SU-DHL-6 (cell line): ENCODE data around the gene STX5.
"Not testable (repeated sequence)": the region's sequence is repeated elsewhere in the genome, so short reads cannot be mapped to it uniquely, and the experiment has no call there.

ENCODE experiments used
- H2AFZ ChIP-seq: fragments of 200-600 bp; sonication (generic); 2 replicates; pipeline ENCODE4 v1.6.1; 2014; ENCODE audit warnings: low read depth, mild to moderate bottlenecking, moderate library complexity, mixed read lengths, antibody characterized with exemption, low read length; ENCODE audit not compliant: severe bottlenecking
- H3F3A ChIP-seq: fragments of 200-600 bp; shearing (Covaris generic); 2 replicates; pipeline ENCODE4 v1.6.0; 2016; ENCODE audit warnings: antibody characterized with exemption, mild to moderate bottlenecking; ENCODE audit not compliant: insufficient read depth
- H3K27ac ChIP-seq: fragments of 200-600 bp; sonication (generic); 2 replicates; pipeline ENCODE4 v1.5.1; 2016; ENCODE audit warnings: low read depth, mild to moderate bottlenecking, low read length, moderate library complexity, mixed read lengths
- H3K27me3 ChIP-seq: fragments of 200-600 bp; sonication (generic), shearing (Covaris generic); 2 replicates; pipeline ENCODE4 v1.6.0; 2014; ENCODE audit warnings: mild to moderate bottlenecking, low read length
- H3K36me3 ChIP-seq: fragments of 200-600 bp; sonication (generic); 2 replicates; pipeline ENCODE4 v1.6.1; 2014; ENCODE audit warnings: mild to moderate bottlenecking, low read length, mixed read lengths
- H3K4me2 ChIP-seq: fragments of 300-600, 200-600 bp; shearing (Covaris generic), sonication (generic); 2 replicates; pipeline ENCODE4 v1.6.0; 2014; ENCODE audit warnings: low read length, low read depth, mild to moderate bottlenecking; ENCODE audit not compliant: poor library complexity, severe bottlenecking
- H3K4me3 ChIP-seq: fragments of 200-600 bp; sonication (generic); 2 replicates; pipeline ENCODE4 v1.5.1; 2014; ENCODE audit warnings: antibody characterized with exemption, low read length, mild to moderate bottlenecking, mixed read lengths; ENCODE audit not compliant: insufficient read depth, poor library complexity, severe bottlenecking
- H3K79me2 ChIP-seq: fragments of 200-600 bp; sonication (generic); 2 replicates; pipeline ENCODE4 v1.6.1; 2014; ENCODE audit warnings: mild to moderate bottlenecking, low read length, moderate library complexity; ENCODE audit not compliant: insufficient read depth
- H3K9ac ChIP-seq: fragments of 200-600 bp; sonication (generic); 2 replicates; pipeline ENCODE4 v1.7.0; 2014; ENCODE audit warnings: mild to moderate bottlenecking, low read length
- H3K9me2 ChIP-seq: fragments of 200-600 bp; sonication (generic); replicated peaks from 2 replicates; pipeline ENCODE4 v1.6.1; 2014; ENCODE audit warnings: low read length; ENCODE audit not compliant: insufficient read depth
- H3K9me3 ChIP-seq: fragments of 200-600 bp; sonication (generic); 2 replicates; pipeline ENCODE4 v1.6.1; 2014; ENCODE audit warnings: low read length, mixed read lengths; ENCODE audit not compliant: insufficient read depth
- H4K20me1 ChIP-seq: fragments of 200-600 bp; sonication (generic); 2 replicates; pipeline ENCODE4 v1.6.1; 2014; ENCODE audit warnings: low read depth, mild to moderate bottlenecking, antibody characterized with exemption, low read length, moderate library complexity, mixed read lengths
- EZH2phosphoT487 ChIP-seq: fragments of 200-600 bp; sonication (generic), shearing (Covaris generic); conservative IDR thresholded peaks from 2 replicates; pipeline ENCODE4 v1.6.1; 2018; ENCODE audit warnings: mild to moderate bottlenecking, antibody characterized with exemption, low read length, moderate library complexity, mixed read lengths
- TF ChIP-seq, protein P1 (sequence below): fragments of 200-600 bp; sonication (generic); IDR thresholded peaks from one replicate; pipeline ENCODE4 v1.5.1; 2017; ENCODE audit warnings: antibody characterized with exemption, mild to moderate bottlenecking, low read length, moderate library complexity; ENCODE audit not compliant: insufficient read depth, poor library complexity, severe bottlenecking

The STX5 gene

DNA sequence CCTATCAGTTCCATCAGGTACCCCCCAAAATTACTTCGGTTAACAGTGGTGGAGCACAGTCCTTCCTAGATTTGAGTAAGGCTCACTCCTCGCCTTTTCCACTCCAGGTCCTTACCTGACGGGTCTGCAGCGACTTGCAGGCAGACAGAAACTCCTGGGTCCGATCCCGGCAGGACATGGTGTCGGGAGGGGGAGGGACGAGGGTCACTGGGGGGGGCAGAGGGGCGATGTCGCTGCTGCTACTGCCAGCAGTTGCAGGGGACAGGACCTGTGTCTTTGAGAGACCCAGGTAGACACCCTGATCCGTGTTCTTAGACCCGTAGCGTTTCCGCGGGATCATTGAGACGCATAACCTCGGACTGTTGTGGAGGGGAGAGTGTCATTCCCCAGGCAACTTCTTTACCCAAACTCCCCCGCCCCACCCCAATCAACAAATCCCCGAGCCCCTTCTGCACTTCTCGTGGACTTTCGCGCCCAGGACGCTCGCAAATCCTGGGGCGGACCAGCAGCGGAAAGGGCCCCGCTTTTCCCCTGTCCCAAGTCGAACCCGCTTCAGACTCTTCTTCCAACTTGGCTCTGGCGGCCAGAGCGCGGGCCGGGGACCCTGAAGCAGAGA is 839 bp downstream of the STX5 start:
- H2AFZ ChIP-seq: no peak overlapping the region
- no peaks in the 10 kb centered on the region for H3K9me2 ChIP-seq
- H3K4me2 ChIP-seq: peak overlapping the region; percentile 87
- H4K20me1 ChIP-seq: no peaks in the 10 kb centered on the region
- H3K36me3 ChIP-seq: 0 out of 2 replicates have a peak, but pooled peaks cover 3% of the 10 kb centered on the region
- H3K27me3 ChIP-seq: no peaks in the 10 kb centered on the region
- H3F3A ChIP-seq: peaks cover 7% of the 10 kb centered on the region; the same call in 1 of the 2 replicates
- peaks cover 28% of the 10 kb centered on the region for H3K79me2 ChIP-seq
- H3K27ac ChIP-seq: peak overlapping the region; percentile 51
- no peaks in the 10 kb centered on the region for H3K9me3 ChIP-seq
- TF ChIP-seq, protein P1, sequence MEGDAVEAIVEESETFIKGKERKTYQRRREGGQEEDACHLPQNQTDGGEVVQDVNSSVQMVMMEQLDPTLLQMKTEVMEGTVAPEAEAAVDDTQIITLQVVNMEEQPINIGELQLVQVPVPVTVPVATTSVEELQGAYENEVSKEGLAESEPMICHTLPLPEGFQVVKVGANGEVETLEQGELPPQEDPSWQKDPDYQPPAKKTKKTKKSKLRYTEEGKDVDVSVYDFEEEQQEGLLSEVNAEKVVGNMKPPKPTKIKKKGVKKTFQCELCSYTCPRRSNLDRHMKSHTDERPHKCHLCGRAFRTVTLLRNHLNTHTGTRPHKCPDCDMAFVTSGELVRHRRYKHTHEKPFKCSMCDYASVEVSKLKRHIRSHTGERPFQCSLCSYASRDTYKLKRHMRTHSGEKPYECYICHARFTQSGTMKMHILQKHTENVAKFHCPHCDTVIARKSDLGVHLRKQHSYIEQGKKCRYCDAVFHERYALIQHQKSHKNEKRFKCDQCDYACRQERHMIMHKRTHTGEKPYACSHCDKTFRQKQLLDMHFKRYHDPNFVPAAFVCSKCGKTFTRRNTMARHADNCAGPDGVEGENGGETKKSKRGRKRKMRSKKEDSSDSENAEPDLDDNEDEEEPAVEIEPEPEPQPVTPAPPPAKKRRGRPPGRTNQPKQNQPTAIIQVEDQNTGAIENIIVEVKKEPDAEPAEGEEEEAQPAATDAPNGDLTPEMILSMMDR: no peak
- no peak for TF ChIP-seq EZH2phosphoT487
- peak overlapping the region; percentile 81 for H3K9ac ChIP-seq
- H3K4me3 ChIP-seq: peak overlapping the region; percentile 87

DNA sequence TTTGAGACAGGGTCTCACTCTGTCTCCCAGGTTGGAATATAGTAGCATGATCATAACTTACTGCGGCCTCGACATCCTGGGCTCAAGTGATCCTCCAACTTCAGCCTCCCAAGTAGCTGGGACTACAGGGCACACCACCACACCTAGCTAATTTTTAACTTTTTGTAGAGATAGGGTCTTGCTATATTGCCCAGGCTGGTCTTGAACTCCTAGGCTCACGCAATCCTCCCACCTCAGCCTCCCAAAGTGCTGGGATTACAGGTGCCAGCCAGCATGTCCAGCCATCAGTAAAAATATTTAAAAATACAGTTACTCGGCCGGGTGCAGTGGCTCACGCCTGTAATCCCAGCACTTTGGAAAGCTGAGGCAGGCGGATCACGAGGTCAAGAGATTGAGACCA is 3.7 kb downstream of the STX5 start:
- not testable (repeated sequence) for H3F3A ChIP-seq, H2AFZ ChIP-seq, H3K9me2 ChIP-seq, H4K20me1 ChIP-seq, H3K9ac ChIP-seq, H3K4me3 ChIP-seq, H3K9me3 ChIP-seq, H3K27ac ChIP-seq, H3K36me3 ChIP-seq, H3K27me3 ChIP-seq, H3K4me2 ChIP-seq
- peaks cover 28% of the 10 kb centered on the region for H3K79me2 ChIP-seq

GRCh38 chr11:62823677-62824076 is 8.2 kb downstream of the STX5 start:
- Histone ChIP-seq H3K36me3 (peaks cover 8% of the 10 kb centered on the region; the same call in 1 of the 2 replicates), H3K27me3 (no peaks in the 10 kb centered on the region), H4K20me1 (no peaks in the 10 kb centered on the region), H3K9me3 (no peaks in the 10 kb centered on the region), H3F3A (no peaks in the 10 kb centered on the region), H3K27ac (no peak overlapping the region), H3K9me2 (no peaks in the 10 kb centered on the region), H3K79me2 (peaks cover 5% of the 10 kb centered on the region; the same call in 1 of the 2 replicates), H3K4me3 (no peak overlapping the region), H3K9ac (no peak overlapping the region), H3K4me2 (no peak overlapping the region), H2AFZ (no peak overlapping the region)
- TF ChIP-seq, protein P1: no peak
- TF ChIP-seq EZH2phosphoT487: no peak

GRCh38 chr11:62817129-62817528 is 14.7 kb downstream of the STX5 start:
- Histone ChIP-seq H3K9me3 (no peaks in the 10 kb centered on the region), H2AFZ (no peak overlapping the region), H3K9ac (no peak overlapping the region), H3K27ac (no peak overlapping the region), H3K36me3 (0 out of 2 replicates have a peak, but pooled peaks cover 5% of the 10 kb centered on the region), H3K27me3 (no peaks in the 10 kb centered on the region), H3F3A (no peaks in the 10 kb centered on the region), H3K9me2 (no peaks in the 10 kb centered on the region), H3K79me2 (no peaks in the 10 kb centered on the region), H4K20me1 (no peaks in the 10 kb centered on the region), H3K4me3 (no peak overlapping the region), H3K4me2 (no peak overlapping the region)
- TF ChIP-seq, protein P1: no peak
- no peak for TF ChIP-seq EZH2phosphoT487
